Measurements from ENCODE around the gene KCNT2.

- TF ChIP-seq POLR2A (IDR thresholded peaks at IDR 0.05) (no peak), POLR2AphosphoS5 (IDR thresholded peaks at IDR 0.05) (no peak), EP300 (IDR thresholded peaks at IDR 0.05) (no peak)
Measured at GRCh38 chr1:196502437-196502836, 105.8 kb downstream of the KCNT2 start.
